Hematopoietic multipotent progenitor cell treated with erythropoietin and hydrocortisone succinate and interleukin-3 and kit ligand, for 17 days (in vitro differentiated cells): ENCODE data around the gene MSL3B.
A peak's percentile ranks its signal among the peaks of the same experiment; 100 is the strongest.

Experiments used
- DNase-seq: peaks from one replicate; pipeline ENCODE4 v3.0.0-alpha.2; 2015; ENCODE audit warnings: low spot score

Gene MSL3B

DNA sequence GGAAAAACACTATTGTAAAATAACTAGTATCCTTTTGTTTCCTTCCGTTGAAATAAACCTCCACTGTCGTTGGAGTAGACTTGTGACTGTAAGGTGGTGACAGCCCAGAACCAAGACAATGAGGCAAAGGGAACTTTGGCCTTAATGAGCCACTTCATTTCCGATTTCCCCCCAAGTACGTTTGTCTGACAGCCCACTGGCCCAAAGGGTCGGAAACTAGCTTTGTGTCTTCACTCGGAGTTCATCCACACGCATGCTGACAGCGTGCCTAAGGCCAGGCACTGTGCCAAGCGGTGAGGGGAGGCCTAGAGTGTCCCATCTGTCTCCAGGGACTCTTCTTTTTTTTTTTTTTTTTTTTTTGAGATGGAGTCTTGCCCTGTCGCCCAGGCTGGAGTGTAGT is 34.8 kb downstream of the MSL3B start:
- DNase-seq: no peak

DNA sequence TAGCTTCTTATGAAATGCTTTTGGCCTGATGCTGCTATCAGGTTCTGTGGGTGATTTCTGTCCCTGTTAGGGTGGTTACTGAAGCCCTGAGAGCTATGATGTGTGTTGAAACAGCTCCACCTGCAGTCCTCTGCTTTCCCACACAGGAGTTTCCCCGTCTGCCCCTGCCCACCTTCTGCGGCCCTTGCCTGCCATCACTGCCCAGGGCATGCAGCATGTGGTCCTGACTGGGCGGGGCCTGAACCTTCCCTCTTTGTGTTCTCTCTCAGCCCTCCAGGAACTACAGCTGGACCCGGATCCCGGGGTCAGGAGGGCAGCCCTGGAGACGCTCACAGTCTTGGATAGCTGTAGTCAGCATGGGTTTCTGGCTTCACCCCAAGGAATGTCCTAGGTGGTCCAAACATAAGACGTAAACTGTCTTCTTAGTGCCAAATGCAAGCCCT is 35.3 kb downstream of the MSL3B start:
- no peak for DNase-seq

DNA sequence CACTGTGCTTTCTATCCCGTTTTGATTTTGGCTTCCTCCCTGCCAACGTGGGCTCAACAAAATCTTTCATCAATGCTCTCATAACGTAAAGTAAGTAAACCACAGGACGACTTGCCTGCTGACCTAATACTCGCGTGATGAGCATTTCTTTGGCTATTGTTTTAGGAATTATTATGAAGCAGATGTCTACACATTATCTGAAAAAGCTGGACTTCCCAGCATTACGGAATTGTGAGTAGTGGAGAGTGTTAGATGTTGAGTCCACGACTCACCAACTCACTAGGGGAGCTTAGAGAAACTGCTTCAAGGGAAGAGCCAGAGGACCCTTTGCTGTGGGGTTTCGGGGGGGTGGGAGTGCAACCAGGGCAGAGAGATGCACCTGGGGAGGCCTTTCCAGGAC is 35.8 kb downstream of the MSL3B start:
- no peak for DNase-seq

DNA sequence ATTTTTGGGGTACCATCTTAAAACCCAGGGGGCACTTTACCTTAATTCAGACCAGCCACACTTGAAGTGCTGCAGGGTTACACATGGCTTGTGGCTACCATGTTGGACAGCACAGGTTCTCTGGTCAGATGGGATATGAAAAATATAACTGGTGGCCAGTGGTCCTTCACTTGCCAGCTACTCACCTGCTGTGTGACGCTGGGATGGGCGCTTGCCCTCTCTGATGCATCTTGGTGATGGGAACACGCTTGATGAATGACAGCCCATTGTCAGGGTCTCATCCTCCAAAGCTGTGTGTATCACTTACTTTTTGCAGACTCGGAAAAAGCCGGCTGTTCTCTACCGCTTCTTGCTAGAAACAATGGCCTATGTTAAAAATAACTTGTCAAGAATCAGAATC is 36.3 kb downstream of the MSL3B start:
- DNase-seq: no peak

DNA sequence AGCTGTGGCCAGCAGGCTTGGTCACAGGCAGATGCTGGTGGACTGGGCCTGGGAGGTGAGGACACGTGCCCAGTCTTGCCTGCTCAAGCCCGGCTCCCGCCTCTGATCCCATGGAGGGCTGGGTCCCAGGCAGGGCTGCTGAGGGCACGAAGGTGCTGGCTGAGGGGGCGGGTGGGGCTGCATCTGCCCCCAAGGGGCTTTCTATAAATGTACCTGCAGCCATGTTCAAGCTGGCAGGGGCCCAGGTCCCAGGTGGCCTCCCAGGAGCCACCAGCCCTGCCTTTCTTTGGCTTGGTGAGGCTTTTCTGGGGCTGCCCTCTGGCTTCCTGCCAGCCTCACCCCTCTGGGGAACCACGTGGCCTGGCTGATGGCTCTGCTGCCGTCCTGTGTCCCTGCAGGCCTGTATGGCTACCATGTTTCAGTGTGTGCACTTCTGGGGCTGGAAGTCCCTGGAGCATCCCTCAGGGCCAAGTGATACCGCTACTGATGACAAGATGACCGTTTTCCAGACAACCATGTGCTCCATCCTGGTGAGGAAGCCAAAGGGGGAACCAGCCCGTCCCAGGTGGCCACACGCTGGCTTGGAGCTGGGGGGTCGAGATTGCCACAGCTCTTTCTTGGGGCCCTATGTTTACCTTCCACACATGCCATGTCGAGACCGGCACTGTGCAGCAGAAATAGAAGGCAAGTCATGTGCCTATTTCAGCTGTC is 37.0 kb downstream of the MSL3B start:
- no peak for DNase-seq

DNA sequence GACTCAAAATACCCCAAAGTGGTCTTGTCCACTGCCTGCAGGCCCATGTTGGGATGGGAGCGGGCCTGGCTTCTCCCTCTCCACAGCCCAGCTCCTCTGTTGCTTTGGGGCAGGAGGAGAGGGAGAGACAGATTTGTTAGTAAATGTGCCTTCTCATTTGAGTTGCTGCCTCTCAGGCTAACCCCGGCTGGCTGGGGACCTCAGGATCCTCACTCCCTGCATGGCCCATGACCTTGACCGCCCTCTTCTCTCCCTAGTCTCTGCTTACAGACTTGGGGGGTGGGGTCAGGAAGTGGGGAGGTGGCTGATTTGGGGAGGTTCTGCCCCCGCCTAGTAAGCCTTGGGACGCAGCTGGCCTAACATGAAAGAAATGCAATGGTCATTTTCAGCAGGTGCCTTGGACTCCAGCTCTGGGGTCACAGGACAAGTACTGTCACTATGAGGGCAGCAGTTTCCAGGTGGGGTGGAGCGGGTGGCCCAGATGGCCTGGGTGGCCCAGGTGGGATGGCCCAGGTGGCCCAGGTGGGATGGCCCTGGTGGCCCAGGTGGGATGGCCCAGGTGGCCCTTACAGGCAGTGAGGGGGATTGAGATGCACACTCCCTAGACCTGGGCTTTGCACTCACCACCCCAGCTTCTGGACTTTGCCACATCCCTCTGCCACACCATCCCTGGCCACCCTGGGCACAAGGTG is 37.9 kb downstream of the MSL3B start:
- DNase-seq: no peak

DNA sequence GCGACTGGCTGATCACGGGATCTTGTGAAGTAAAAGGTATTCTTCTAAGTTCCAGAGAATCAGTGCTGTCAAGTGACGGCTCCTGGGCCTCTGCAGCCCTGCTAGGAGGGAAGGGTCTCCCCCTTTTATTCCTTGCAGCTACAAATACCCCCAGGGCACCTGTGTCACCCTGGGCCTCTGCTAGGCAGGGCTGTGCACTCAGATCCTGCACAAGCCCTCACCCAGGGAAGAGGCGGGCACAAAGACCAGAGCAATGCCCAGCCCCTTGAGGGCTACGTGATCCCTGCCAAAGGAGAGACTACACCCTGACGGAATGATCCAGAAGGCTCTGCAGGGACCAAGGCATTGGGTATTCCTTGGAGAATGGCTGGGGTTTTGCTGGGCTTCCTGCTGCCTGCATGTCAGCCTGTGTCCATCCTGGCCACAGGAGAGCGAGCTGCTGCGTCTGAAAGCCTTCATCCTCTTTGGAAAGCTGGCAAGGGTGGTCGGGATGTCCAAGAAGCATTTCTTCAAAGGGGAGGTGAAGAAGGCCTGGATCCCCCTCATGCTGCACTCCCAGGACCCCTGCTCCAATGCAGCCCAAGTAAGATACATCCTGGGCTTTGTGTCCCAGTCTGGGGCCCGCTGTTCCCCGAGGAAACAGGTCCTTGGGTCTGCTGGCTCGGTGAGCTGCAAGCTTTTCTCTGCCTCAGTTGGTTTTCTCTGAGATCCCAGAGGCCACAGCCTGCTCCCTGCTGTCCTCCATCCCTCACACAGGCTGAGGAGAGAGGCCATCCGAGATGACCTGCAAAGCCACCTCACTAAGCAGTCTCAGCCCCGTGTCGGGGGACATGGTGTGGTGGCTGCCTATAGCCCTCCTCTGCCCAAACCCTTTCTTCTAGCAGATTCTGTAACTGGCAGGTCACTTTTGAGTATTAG is 38.7 kb downstream of the MSL3B start:
- DNase-seq: no peak

DNA sequence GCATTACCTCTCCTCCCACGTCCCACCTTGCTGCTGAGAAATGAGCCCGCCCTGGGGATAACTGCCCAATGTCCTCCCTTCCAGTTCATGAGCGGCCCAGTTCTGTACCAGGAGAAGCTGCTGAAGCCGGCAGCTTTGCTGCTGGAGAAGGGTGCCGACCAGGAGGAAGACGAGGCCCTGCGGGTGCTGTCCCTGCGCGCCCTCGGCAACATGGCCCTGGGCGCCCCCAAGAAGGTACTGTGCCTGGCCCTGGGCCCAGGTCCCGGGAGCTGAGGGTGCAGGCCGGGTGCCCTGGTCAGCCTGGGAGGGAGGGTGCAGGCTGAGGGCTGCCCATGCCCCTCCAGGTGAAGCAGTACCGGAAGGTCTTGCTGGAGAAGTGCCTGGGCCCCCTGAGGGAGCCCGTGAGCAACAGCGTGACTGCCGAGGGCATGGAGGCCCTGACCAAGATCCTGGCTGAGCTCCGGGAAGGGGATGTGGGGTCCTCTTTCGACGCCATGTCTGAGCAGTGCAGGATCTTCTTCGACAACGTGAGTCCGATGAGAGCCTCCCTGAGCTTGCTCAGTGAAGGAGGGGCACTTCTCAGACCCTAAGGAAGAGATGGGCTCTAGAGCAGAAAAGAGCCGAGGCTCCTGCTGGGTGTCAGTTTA is 39.5 kb downstream of the MSL3B start:
- no peak for DNase-seq

DNA sequence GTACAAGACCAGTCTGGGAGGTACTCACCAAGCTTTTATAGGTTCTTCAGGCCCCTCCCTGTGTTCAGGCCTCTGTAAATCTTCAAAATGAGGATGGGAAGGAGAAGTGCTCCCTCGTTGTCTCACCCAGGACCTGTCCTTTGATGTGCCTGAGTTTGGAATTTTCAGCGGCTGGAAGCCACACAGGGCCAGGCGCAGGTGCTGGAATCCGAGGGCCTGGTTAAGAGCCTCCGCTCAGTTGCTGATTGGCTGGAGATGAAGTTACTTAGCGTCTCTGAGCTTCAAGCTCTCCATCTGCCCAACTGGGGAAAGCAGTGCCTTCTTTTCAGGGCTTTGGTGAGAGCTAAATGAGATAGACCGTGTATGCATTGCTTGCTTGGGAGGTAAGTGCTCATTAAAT is 43.8 kb downstream of the MSL3B start:
- no peak for DNase-seq

DNA sequence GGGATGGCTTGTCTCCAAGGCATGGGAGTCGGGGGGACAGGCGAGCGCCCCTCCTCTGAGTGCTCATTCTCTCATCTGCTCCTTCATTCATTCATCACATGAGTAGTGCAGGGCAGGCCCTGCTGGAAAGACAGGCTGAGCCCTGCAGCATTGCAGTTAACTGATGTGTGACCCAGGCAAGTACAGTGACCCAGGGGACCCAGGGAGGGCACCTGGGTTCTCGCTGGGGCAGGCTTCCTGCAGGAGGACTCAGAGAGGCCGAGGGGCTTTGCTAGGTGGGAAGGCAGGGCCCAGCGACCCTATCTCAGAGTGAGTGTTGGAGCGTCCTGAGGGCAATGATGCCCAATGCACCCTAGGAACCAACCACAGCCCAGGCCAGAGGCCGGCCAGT is 44.5 kb downstream of the MSL3B start:
- DNase-seq: no peak

DNA sequence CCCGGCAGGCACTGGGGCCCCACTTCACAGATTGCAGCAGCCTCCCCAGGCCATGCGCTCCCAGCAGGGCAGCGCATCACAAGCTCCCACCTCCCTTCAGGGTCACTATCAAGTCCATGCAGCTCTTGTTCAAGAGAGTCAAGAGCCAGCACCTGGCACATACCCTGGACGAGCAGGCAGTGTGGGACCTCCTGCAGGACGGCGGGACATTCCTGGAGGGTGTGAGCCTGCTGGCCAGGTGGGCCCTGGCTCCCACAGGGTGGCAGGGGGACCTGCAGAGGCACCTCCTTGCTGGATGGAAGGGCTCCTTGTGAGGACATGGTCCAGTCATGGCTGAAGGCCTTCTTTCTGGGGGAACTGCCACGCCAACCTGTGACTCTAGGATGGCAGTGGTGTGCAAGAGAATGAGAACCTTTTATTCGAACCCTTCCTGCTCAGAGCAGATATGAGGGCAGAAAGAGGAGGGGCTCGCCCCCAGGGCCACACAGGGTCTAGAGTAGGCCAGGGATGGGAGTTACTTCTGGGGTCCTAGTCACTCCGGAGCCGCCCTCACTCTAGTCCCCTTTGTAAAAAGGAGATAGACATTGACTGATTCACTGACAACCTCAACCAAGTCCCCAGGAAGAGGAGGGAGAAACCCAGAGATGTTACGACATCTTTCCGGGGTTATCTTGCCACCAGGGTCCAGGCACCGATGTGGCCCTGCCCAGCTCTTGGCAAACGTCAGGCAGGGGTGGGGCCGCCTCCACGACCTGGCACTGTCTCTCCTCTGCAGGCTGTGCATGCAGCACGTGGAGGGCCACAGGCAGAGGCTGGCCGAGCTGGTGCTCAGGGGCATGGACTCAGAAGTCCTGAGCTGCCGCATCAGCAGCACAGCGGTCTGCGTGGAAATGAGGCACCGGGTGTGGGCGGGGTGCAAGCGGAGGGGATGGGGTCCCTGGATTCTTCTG is 45.1 kb downstream of the MSL3B start:
- DNase-seq: peak; percentile 66

DNA sequence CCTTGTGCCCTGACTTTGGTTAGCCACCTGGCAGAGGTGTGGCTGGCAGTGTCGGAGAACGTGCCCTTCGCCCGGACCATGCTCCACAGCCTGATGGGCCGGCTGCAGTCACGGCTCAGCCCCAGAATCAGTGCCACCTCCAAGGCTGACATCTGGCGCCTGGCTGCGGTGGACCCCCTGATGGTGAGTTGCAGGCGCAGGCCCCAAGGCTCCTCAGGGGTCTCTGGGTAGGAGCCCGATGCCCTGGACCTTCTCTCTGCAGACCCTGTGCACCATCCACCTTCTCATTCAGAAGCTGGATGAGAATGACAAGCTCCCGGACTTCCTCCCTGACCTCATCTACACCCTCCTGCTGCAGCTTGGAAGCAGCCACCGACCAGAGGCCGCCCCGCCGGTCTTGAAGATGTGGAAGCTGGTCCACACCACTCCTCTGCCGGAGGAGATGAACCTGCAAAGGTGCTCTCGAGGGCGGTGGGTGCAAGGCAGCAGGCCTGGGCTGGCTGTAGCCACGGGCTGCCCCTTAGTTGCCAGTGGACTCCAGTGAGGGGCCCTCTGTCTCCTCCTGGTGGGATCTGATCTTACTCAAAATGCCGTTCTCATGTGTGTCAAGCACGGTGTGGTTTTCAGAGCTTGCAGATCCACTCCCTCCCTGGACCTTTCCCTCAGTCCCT is 46.0 kb downstream of the MSL3B start:
- no peak for DNase-seq

DNA sequence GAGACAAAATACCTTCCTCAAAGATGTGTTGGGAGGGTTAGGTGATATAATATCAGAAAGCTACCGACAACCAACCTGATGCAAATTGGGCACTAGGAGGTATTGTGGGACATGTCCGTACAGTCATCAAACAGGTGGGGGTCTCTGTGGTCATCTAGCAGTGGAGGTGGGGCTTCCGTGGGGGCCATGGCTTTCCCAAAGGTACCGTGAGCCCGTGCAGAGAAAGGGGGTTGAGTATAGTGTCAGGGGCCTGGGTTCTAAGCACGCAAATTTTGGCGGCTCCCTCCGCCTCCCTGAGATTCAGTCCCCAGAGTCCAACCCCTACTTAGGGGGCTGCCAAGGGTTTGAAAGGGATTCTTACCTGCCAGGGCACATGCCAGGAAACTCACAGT is 46.5 kb downstream of the MSL3B start:
- DNase-seq: no peak

DNA sequence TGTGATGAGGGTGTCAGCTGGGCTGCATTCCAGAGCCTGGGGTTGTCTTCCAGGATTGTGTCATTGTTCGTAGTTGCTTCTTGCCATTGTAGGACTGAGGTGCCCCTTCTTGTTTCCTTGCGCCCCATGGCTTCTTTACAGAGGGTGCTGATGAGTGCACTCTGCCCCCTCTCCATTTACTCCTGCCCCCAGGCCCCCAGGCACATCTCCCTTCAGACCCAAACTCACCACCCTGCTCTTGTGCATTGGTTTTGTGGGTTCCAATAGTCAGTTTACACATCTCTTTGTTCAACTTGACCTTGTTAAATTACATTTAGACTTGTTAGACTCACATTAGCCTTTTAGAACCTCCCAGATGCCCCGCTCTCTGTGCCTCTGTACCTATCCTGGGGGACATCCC is 47.0 kb downstream of the MSL3B start:
- no peak for DNase-seq

DNA sequence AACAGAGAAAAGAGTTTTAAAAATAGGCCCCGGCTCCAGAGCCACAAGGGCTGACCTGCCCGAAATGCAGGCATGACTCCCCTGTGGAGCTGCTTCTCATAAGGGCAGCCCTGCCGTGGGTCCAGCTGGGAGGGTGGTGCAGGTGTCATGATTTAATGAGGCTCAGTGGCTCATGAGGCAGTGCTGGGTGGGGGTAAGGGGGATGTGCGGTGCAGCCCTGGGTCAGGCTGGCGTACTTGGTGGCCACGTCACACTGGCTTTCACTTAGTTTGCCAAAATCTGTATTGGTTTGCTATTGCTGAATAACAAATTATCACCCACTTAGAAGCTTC is 47.4 kb downstream of the MSL3B start:
- no peak for DNase-seq

DNA sequence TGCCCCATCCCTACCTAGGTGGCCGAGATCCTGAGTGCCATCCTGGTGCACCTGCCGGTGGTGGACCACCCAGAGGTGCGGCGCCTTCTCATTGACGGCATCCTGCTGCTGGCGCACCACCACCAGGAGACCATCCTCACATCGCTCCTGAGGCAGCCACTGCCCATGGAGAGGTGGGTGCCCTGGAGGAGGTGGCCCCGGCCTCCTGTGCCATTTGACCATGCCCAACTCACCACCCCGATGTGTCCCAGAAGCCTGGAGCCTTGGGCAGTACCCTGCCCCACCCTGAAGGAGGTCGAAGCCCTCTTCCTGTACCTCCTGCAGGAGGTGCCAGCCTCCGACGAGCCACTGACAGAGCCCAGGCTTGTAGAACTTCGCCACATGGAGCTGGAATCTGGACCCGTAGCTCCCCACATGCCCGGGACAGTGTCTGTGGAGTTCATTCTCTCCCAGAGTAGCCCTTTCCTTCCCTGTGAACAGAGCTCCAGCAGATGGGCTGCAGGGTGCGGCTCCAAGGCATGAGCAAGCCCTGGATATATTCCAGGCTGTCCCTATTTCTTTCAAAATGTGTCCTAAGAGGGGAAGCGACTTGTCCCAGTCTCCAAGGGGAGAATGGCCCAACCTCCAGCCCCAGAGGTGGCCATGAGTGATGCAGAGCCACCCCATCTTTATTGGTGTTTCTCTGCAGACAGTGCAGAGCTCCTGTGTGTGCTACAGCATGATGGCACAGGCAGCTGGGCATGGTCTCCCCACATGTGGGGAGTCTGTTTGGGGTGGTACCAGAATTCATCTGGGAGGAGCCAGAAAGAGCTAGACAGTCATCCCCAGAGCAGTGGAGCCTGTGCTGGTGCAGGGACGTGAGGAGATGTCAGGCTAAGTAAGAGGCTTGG is 48.1 kb downstream of the MSL3B start:
- DNase-seq: no peak

DNA sequence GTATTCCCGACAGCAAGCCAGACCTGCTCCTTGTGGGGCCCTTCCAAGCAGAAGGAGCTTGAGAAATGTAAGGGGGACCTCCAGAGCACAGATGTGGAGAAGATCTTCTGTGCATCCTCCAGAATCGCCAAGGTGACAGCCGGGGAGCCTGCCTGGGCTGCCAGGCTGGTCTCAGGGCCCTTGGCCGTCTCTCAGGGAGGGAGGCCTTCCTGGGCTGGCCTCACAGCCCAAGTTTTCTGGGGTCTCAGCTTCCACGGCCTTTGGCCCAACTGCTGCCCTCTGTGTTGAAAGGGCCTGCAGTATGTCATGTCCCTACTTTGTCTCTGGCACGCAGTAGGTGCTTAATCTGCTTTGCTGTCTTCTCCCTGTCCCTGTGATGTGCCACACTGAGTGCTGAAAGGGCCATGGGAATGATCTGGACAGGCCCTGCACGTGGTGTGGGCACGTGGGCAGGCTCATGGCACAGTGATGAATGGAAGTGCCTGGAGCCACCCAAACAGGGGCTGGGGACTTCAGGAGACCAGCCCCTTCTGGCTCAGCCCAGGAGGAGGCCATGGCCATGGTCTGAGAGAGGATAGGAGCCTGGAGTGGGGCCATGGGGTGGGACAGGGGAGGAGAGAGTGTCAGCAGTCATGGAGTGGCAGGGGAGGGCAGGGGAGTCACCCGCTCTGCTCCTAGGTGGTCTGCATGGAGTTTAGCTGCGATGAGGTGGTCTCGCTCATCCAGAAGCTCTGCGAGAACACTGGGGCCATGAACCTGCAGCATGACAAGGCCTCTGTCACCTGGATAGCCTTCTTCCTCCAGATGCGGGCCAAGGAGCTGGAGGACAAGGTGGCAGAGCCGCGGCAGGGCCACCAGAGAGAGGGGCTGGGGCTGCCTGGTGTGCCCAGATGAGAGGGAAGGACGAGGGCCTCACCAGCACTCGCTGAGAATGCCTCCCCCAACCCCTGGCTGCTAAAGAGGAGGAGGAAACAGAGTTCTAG is 49.3 kb downstream of the MSL3B start:
- no peak for DNase-seq

DNA sequence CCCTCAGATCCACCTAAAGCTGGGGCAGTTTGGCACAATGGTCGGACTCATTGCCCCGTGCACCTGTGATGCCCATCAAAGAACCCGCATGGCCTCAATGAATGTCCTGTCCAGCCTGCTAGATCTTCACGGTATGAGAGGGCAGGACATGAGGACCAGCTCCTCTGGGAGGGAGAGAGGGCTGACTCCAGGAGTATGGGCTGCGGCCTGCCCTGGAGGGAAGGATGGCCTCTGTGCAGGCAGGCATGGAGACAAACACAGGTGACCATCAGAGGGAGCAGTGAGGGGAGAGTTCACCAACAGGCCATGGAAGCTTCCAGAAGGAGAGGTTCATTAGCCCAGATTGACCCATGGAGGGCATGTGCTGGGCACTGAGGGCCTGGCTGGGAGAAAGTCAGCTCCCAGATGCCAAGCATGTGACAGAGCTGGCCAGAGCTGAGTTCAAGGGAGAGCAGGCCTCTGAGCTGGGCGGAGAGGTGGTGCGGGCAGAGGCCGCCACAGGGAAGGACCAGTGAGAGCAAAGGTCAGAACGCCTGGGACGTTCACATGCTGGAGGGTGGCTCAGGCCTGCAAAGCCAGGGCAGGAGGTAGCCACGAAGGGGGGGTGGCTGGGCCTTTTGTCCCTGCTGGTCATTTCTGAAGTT is 50.1 kb downstream of the MSL3B start:
- DNase-seq: no peak
